ENCODE data around the gene DIAPH3. TPM values are rescaled to one million over a fixed set of nuclear protein-coding genes. Genes with fewer than 3 reads are reported as not detected.

DIAPH3 gene
- total and polyA plus RNA-seq, 2 of the 8 experiments (the other 6 are each of a cell fraction or from before 2014, with no cell fraction given): 8.0 to 30.8 TPM

DNA sequence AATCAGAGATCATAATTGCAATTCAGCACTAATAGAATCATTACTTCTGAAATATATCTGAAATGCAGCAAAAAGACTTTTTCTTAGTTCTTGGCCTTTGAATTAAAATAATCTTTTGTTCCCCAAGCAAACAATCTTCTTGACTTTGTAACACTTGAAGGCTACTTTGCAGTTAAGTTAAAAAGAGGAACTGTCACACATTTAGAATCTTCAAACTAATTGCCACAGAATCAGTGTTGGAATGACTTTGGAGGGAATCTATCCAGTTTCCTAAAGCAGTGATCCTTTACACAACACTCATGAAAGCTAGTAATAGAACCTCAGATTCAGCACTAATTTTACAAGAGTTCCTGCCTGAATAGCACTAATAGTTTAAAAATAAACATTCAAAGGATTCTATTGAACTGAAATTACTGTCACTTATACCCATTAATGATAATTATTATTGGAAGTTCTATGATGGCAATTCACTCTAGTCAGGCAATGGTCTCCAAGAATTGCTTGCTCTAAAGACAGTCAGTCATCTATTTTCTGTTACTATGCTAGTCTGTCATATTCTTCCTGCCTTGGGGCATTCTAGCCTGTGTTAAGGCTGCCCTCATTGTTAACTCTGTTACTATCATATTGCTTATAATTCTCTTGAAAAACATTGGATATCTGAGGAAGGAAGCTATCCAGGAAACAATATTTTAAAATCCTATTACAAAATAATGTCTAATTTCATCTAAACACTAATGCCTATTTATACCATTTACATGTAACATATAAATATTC is 362.4 kb downstream of the DIAPH3 start (continued):
- no peak for TF ChIP-seq TAF1 (IDR thresholded peaks at IDR 0.05; ENCODE audit: low read depth, low read length)
- TF ChIP-seq SIX5 (IDR thresholded peaks at IDR 0.05; ENCODE audit: low read depth, low read length): no peak
- TF ChIP-seq BRCA1 (IDR thresholded peaks at IDR 0.05; ENCODE audit: low read depth, low read length): no peak

All from H1 (cell line).